ENCODE results near the gene EXD3. TPM values are rescaled to one million over a fixed set of nuclear protein-coding genes. Genes with fewer than 3 reads are reported as not detected.
A peak's percentile ranks its signal among the peaks of the same experiment; 100 is the strongest.

EXD3 gene
- total RNA-seq, 1 experiment from 2014 or later, result 0.24 TPM

GRCh38 chr9:137447722-137448601 is 25.0 kb upstream of the EXD3 start:
- DNase-seq (ENCODE audit: low read depth), result no peak

GRCh38 chr9:137446851-137447471 is 24.0 kb upstream of the EXD3 start:
- DNase-seq (ENCODE audit: low read depth), result no peak

- no peak for DNase-seq (ENCODE audit: low read depth)
Measured at GRCh38 chr9:137445930-137446431, 23.0 kb upstream of the EXD3 start.

GRCh38 chr9:137445275-137445807 is 22.4 kb upstream of the EXD3 start:
- DNase-seq (ENCODE audit: low read depth), result peak; percentile 67

GRCh38 chr9:137444106-137444790 is 21.3 kb upstream of the EXD3 start:
- no peak for DNase-seq (ENCODE audit: low read depth)

- no peak for DNase-seq (ENCODE audit: low read depth)
Measured at GRCh38 chr9:137441935-137442321, 19.0 kb upstream of the EXD3 start.

GRCh38 chr9:137441289-137441934 is 18.4 kb upstream of the EXD3 start, which contains the start of gene ENTPD8:
Gene ENTPD8, minus strand, starts transcription at chr9:137441357. Its CDS starts 3,072 bp downstream, at chr9:137438285.
- DNase-seq (ENCODE audit: low read depth), result no peak

GRCh38 chr9:137439158-137439714 is 16.3 kb upstream of the EXD3 start:
- DNase-seq (ENCODE audit: low read depth), result no peak

GRCh38 chr9:137438591-137439157 is 15.7 kb upstream of the EXD3 start:
- no peak for DNase-seq (ENCODE audit: low read depth)

GRCh38 chr9:137437691-137438590 is 15.0 kb upstream of the EXD3 start:
- no peak for DNase-seq (ENCODE audit: low read depth)

- no peak for DNase-seq (ENCODE audit: low read depth)
Measured at GRCh38 chr9:137436761-137437600, 14.0 kb upstream of the EXD3 start.

GRCh38 chr9:137435980-137436760 is 13.2 kb upstream of the EXD3 start:
- DNase-seq (ENCODE audit: low read depth), result peak; percentile 84

GRCh38 chr9:137435381-137435891 is 12.5 kb upstream of the EXD3 start:
- DNase-seq (ENCODE audit: low read depth), result no peak

GRCh38 chr9:137434498-137435380 is 11.8 kb upstream of the EXD3 start:
- DNase-seq (ENCODE audit: low read depth), result no peak

GRCh38 chr9:137433916-137434431 is 11.0 kb upstream of the EXD3 start:
- no peak for DNase-seq (ENCODE audit: low read depth)

- DNase-seq (ENCODE audit: low read depth), result no peak
Measured at GRCh38 chr9:137433349-137433915, 10.5 kb upstream of the EXD3 start.
